Aorta (tissue), 5 donors: ENCODE data around the gene PTK7. TPM values are rescaled to one million over a fixed set of nuclear protein-coding genes. Genes with fewer than 3 reads are reported as not detected.
A peak's percentile ranks its signal among the peaks of the same experiment; 100 is the strongest.

Experiments
- ATAC-seq: fragments of 200-7000 bp; cut with Tn5 transposase; one replicate; pipeline ENCODE4 v1.9.1; 2022; ENCODE audit warnings: moderate library complexity; ENCODE audit not compliant: low FRiP score
- DNase-seq, 2 donors: peaks; one replicate each; pipeline ENCODE4 v3.0.0-alpha.2; 2020
- H3K27ac ChIP-seq, 2 donors: one replicate each; pipeline ENCODE4 v1.5.1; 2013; ENCODE audit warnings: low read length in 2 of 2, mild to moderate bottlenecking in 2 of 2, moderate library complexity in 2 of 2, control low read depth in 1 of 2, inconsistent platforms in 1 of 2, low read depth in 1 of 2
- H3K27me3 ChIP-seq, 2 donors: one replicate each; pipeline ENCODE4 v1.6.1; 2013; ENCODE audit warnings: control low read depth in 1 of 2, low read length in 1 of 2, mild to moderate bottlenecking in 1 of 2, moderate library complexity in 1 of 2; ENCODE audit not compliant: insufficient read depth in 2 of 2, control insufficient read depth in 1 of 2
- H3K36me3 ChIP-seq, 2 donors: one replicate each; pipeline ENCODE4 v1.6.1; 2013; ENCODE audit warnings: control low read depth in 1 of 2, low read length in 1 of 2, mild to moderate bottlenecking in 1 of 2; ENCODE audit not compliant: insufficient read depth in 2 of 2, control insufficient read depth in 1 of 2
- H3K4me1 ChIP-seq, 2 donors: one replicate each; pipeline ENCODE4 v1.6.1; 2013; ENCODE audit warnings: low read length in 2 of 2, control low read depth in 1 of 2, mild to moderate bottlenecking in 1 of 2, moderate library complexity in 1 of 2; ENCODE audit not compliant: insufficient read depth in 2 of 2, control insufficient read depth in 1 of 2
- H3K4me3 ChIP-seq, 2 donors: one replicate each; pipeline ENCODE4 v1.5.1; 2013; ENCODE audit warnings: low read length in 2 of 2, control low read depth in 1 of 2, mild to moderate bottlenecking in 1 of 2
- H3K9me3 ChIP-seq: one replicate; pipeline ENCODE4 v1.6.1; 2013; ENCODE audit warnings: mild to moderate bottlenecking, low read length; ENCODE audit not compliant: control insufficient read depth
- WGBS, 2 donors: extraction: QIAGEN DNeasy Blood & Tissue Kit; methylation state at CpG; one replicate each; pipeline ENCODE4 v1.1.7; 2013; 5-methylcytosine and 5-hydroxymethylcytosine counted together
- intact Hi-C, 2 donors: fragments of 100-400 bp; cut with DNase I; formaldehyde crosslinking; loops; one replicate each; pipeline versions ENCODE4 v1.14.2 to v1.15.0; 2022
- polyA plus RNA-seq, 2 donors: library from polyadenylated mRNA; stranded (reverse); fragments of 200-250 nt; gene quantifications; one replicate each; pipeline ENCODE4 v1.2.3, GENCODE V29; 2013
- total RNA-seq, 2 donors: library from RNA; stranded (reverse); fragmentation: NEBNext Ultra II Directional; extraction: Animal tissue kit (Norgen Biotek cat#: 25700); gene quantifications; one replicate each; pipeline ENCODE4 v1.2.1, GENCODE V29; 2021
- donor health status: healthy with polysubstance abuse.
- donor health status: Bipolar disorder and iron deficiency.
- donor health status: DM: no; HTN: no; CAD: no.
- donor health status: DM: no; HTN: no; CAD: no.
- donor health status: DM: yes; HTN: yes; CAD: no.

The PTK7 gene
- total and polyA plus RNA-seq, 4 donors = 0.13 to 9.6 (median 5.0) TPM

DNA sequence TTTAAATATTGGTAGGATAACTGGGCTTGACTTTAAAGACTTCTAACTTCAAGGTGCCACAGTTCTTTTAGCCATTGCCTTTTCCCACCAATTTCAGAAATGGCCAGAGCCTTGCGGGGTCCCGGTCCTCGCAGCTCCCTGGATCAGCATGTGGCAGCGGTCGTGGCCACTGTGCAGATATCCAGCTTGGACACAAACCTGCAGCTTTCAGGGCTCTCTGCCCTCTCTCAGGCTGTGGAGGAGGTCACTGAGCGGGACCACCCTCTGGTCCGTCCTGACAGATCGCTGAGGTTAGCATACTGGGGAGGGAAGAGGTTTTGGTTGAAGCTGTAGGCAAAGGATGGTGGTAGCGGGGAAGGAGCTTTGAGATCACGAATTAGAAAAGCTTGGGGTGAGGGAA is 112.3 kb downstream of the PTK7 start:
- intact Hi-C loops = no loop called here
- Histone ChIP-seq H3K4me1 (no peaks in the 10 kb centered on the region), H3K4me3 (no peak overlapping the region), H3K27me3 (no peaks in the 10 kb centered on the region), H3K36me3 (peaks cover 0 to 4% of the 10 kb centered on the region in 2 donors), H3K9me3 (no peaks in the 10 kb centered on the region), H3K27ac (no peak overlapping the region)
- WGBS, 2 donors = 91 to 94% methylated on average over 10 of the region's 10 CpGs
- peak in 1 of 2 donors; percentile 61 for DNase-seq
- ATAC-seq = no peak

DNA sequence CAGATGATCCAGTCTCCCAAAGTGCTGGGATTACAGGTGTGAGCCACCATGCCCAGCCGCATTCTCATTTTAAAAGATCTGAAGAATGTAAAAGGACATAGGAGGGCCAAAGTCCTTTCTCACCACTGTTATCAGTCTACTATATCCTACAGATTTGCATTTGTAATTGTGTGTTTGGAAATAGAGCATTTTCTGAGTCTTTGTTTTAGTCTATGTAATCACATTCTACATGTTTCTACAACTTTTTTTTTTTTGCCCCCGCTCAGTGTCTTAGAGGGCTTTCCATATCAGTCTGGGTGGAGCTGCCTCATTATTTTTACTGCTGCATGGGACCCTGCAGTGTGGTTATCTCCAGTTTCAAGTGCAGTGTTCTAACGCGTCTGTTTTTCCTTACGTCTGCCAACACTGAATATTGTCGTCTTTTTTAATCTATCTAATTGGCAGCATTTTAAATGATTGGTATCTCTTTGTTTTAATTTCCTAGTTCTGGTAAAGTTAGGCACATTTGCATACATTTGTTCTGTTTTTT is 113.7 kb downstream of the PTK7 start:
- no peaks in the 10 kb centered on the region for H3K27me3 ChIP-seq
- intact Hi-C loops = no loop called here
- peaks cover 2 to 6% of the 10 kb centered on the region in 2 donors for H3K36me3 ChIP-seq
- no peak overlapping the region for H3K27ac ChIP-seq
- H3K4me3 ChIP-seq = no peak overlapping the region
- H3K4me1 ChIP-seq = no peaks in the 10 kb centered on the region
- ATAC-seq (no peak), DNase-seq (no peak)
- H3K9me3 ChIP-seq = no peaks in the 10 kb centered on the region
- 68 to 73% methylated on average over 6 of the region's 6 CpGs for WGBS, 2 donors

DNA sequence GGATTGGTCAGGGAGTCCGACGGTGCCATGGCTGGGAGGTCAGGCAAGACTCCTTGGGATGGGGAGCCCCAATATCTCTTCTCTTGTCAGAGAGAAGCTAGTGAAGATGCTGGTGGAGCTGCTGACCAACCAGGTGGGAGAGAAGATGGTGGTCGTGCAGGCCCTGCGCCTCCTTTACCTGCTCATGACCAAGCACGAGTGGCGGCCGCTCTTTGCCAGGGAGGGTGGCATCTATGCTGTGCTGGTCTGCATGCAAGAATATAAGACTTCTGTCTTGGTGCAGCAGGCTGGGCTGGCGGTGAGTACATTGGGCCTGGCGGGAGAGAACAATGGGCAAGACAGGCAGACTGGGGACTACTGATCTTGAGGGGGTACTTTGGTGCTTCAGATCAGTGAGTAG is 116.8 kb downstream of the PTK7 start:
- intact Hi-C loops = no loop called here
- Histone ChIP-seq H3K36me3 (peaks cover 2 to 15% of the 10 kb centered on the region in 2 donors), H3K4me1 (no peaks in the 10 kb centered on the region), H3K9me3 (no peaks in the 10 kb centered on the region), H3K27ac (no peak overlapping the region), H3K27me3 (no peaks in the 10 kb centered on the region), H3K4me3 (no peak overlapping the region)
- no peak for ATAC-seq
- peak in 1 of 2 donors; percentile 49 for DNase-seq
- 94 to 99% methylated on average over 9 of the region's 9 CpGs for WGBS, 2 donors

DNA sequence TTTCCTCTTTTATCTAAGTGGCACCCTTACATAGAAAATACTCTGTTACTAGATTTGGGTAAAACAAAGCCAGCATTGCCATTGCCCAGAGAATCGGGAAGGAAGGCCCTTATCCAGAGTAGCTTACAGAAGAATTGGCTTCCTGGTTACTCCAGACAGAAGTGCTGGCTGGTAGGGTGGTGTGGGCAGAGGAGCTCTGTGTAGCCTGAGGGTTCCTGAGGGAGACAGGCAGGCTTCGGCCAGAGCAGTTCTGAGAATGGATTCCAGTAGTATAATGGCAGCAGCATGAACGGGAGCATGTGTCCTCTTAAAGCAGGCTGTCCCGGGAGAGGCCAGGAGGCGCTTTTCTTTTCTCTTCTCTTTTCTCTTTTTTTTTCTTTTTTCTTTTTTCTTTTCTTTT is 117.8 kb downstream of the PTK7 start:
- Histone ChIP-seq H3K4me1 (no peaks in the 10 kb centered on the region), H3K27me3 (no peaks in the 10 kb centered on the region), H3K9me3 (no peaks in the 10 kb centered on the region), H3K4me3 (no peak overlapping the region), H3K27ac (no peak overlapping the region), H3K36me3 (peaks cover 2 to 13% of the 10 kb centered on the region in 2 donors)
- DNase-seq = peak in 1 of 2 donors; percentile 16
- intact Hi-C loops = no loop called here
- ATAC-seq = no peak
- WGBS, 2 donors = 89 to 90% methylated on average over 5 of the region's 5 CpGs

DNA sequence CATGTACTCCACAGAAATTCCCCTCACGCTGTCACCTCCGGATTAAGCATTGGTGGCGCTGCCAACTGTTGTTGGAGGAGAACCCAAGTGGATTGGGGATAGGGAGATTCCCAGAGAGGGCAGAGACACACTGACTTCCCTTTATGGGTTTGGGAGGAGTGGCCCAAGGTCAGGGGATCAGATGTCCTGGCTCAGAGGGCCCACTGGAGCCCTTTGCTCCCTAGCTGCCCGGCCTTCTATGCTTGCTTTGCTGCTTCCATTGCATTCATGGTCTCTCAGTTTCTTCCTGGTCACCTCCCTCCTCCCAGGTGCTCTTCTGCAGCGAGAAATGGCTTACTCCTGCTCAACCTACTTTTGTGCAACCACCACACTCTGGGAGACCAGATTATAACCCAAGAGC is 120.2 kb downstream of the PTK7 start:
- ATAC-seq (no peak), DNase-seq (no peak)
- Histone ChIP-seq H3K4me1 (no peaks in the 10 kb centered on the region), H3K27ac (no peak overlapping the region), H3K36me3 (peaks cover 5 to 19% of the 10 kb centered on the region in 2 donors), H3K4me3 (no peak overlapping the region), H3K9me3 (no peaks in the 10 kb centered on the region), H3K27me3 (no peaks in the 10 kb centered on the region)
- intact Hi-C loops = no loop called here
- WGBS, 2 donors = 81 to 85% methylated on average over 5 of the region's 5 CpGs

DNA sequence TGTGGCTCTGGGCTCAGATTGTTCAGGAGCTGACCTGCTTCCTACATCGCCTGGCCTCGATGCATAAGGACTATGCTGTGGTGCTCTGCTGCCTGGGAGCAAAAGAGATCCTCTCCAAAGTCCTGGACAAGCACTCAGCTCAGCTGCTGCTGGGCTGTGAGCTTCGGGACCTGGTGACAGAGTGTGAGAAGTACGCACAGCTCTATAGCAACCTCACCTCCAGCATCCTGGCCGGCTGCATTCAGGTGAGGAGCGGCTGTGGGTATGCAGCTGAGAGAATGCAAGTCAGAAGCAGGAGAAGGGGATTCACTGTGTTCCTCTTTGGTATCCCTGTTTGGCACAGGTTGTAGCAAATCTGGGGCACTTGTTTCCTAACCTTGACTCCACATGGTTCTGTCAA is 123.8 kb downstream of the PTK7 start:
- 86 to 89% methylated on average over 6 of the region's 6 CpGs for WGBS, 2 donors
- H3K36me3 ChIP-seq = peaks cover 3 to 18% of the 10 kb centered on the region in 2 donors
- peak in 1 of 2 donors; percentile 39 for DNase-seq

DNA sequence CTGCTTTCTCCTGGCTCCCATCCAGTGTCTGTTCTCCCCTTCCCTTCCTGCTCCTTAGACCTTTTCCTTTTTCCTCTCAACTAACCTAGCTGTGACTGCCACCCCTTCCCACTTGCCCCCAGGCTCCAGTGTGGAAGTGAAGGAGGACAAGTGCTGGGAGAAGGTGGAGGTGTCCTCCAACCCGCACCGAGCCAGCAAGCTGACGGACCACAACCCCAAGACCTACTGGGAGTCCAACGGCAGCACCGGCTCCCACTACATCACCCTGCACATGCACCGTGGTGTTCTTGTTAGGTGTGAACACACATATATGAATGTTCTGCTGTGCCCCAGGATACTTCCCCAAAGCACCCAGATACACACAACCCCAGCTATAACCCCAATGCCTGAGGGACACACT is 124.4 kb downstream of the PTK7 start:
- Histone ChIP-seq H3K27me3 (no peaks in the 10 kb centered on the region), H3K4me1 (no peaks in the 10 kb centered on the region), H3K36me3 (peaks cover 3 to 15% of the 10 kb centered on the region in 2 donors), H3K4me3 (no peak overlapping the region), H3K9me3 (no peaks in the 10 kb centered on the region), H3K27ac (no peak overlapping the region)
- ATAC-seq (no peak), DNase-seq (peak in 1 of 2 donors; percentile 55)
- intact Hi-C loops = no loop called here
- WGBS, 2 donors = 90 to 95% methylated on average over 6 of the region's 6 CpGs

More for the DNA sequence above, 123.8 kb downstream of the PTK7 start:
- Histone ChIP-seq H3K27me3 (no peaks in the 10 kb centered on the region), H3K9me3 (no peaks in the 10 kb centered on the region), H3K4me1 (no peaks in the 10 kb centered on the region), H3K4me3 (no peak overlapping the region), H3K27ac (no peak overlapping the region)
- intact Hi-C loops = no loop called here
- no peak for ATAC-seq

DNA sequence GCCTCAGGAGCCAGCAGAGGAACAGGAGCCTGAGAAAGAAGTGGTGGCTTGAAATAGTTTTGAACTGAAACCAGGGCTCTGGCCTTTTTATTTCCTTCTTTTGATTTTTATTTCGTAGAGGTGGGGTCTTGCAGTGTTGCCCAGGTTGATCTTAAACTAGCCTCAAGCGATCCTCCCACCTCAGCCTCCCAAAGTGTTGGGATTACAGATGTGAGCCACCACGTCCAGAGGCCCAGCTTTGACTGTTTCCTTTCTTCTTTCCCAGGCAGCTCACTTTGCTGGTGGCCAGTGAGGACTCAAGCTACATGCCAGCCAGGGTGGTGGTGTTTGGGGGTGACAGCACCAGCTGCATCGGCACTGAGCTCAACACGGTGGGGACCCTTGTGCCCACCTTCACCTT is 126.3 kb downstream of the PTK7 start:
- WGBS, 2 donors = 90% methylated on average over 5 of the region's 5 CpGs
- intact Hi-C loops = no loop called here
- DNase-seq = peak in 1 of 2 donors; percentile 42
- H3K36me3 ChIP-seq = peaks cover 3 to 8% of the 10 kb centered on the region in 2 donors
- H3K27ac ChIP-seq = no peak overlapping the region
- H3K4me1 ChIP-seq = no peaks in the 10 kb centered on the region
- H3K27me3 ChIP-seq = no peaks in the 10 kb centered on the region
- H3K9me3 ChIP-seq = no peaks in the 10 kb centered on the region
- ATAC-seq = no peak
- H3K4me3 ChIP-seq = no peak overlapping the region

DNA sequence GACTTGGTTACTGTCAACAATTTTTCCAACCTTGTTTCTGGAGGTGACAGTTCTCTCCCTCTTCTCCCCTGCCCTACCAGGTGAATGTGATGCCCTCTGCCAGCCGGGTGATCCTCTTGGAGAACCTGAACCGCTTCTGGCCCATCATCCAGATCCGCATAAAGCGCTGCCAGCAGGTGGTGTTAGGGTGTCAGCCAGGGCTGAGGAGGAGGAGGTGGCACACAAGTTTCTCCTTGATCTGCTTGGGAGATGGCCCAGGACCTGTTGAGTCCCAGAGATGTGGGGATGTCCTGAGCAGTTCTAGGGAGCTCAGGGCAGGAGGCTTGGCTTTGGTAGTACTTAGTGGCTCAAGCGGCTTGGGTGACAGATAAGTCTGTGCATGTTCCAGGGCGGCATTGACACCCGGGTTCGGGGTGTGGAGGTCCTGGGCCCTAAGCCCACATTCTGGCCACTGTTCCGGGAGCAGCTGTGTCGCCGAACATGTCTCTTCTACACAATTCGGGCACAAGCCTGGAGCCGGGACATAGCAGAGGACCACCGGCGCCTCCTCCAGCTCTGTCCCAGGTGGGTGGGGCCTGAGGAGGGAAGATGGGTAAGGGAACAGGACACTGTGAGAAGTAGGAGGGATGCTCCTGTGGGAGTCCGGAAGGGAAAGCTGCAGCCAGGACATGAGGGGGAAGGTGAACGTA is 127.1 kb downstream of the PTK7 start:
- peaks cover 3 to 8% of the 10 kb centered on the region in 2 donors for H3K36me3 ChIP-seq
- H3K9me3 ChIP-seq = no peaks in the 10 kb centered on the region
- H3K27me3 ChIP-seq = no peaks in the 10 kb centered on the region
- ATAC-seq (no peak), DNase-seq (peak in 1 of 2 donors; percentile 39)
- no peak overlapping the region for H3K27ac ChIP-seq
- WGBS, 2 donors = 89 to 91% methylated on average over 17 of the region's 17 CpGs
- no peak overlapping the region for H3K4me3 ChIP-seq
- no peaks in the 10 kb centered on the region for H3K4me1 ChIP-seq
- intact Hi-C loops = no loop called here
